HepG2 (cell line): ENCODE measurements around the gene NAA38. TPM values are rescaled to one million over a fixed set of nuclear protein-coding genes. Genes with fewer than 3 reads are reported as not detected.

Experiments used
- ARID5B ChIP-seq: IDR thresholded peaks from 2 replicates; pipeline ENCODE4 v1.4.0; 2020; ENCODE audit warnings: mild to moderate bottlenecking, missing genetic modification reagents
- CREM ChIP-seq, 2 experiments: sonication (generic) in 1 of 2; formaldehyde crosslinking in 1 of 2; IDR thresholded peaks; 2 replicates each; pipeline versions ENCODE4 v1.4.0 to v1.6.1; 2016 to 2020; ENCODE audit warnings: antibody characterized with exemption in 1 of 2, mild to moderate bottlenecking in 1 of 2, missing genetic modification reagents in 1 of 2
- DZIP1 ChIP-seq: sonication (generic); formaldehyde crosslinking; IDR thresholded peaks from 2 replicates; pipeline ENCODE4 v1.5.0; 2020; ENCODE audit warnings: mild to moderate bottlenecking, missing genetic modification reagents
- FOXO1 ChIP-seq: sonication (generic); formaldehyde crosslinking; IDR thresholded peaks from 2 replicates; pipeline ENCODE4 v1.4.0; 2020; ENCODE audit warnings: missing genetic modification reagents
- HNRNPUL1 ChIP-seq: fragments of 200-400 bp; formaldehyde crosslinking; IDR thresholded peaks from 2 replicates; pipeline ENCODE4 v1.6.1; 2017; ENCODE audit warnings: low read depth, mild to moderate bottlenecking, low read length, moderate library complexity
- JUND ChIP-seq: sonication (generic); formaldehyde crosslinking; IDR thresholded peaks from 2 replicates; pipeline ENCODE4 v1.8.0; 2022; ENCODE audit warnings: mild to moderate bottlenecking, missing genetic modification reagents
- POLR2A ChIP-seq, 2 experiments: IDR thresholded peaks; 2 replicates each; pipeline ENCODE4 v1.6.1; 2011; ENCODE audit warnings: low read depth in 2 of 2, low read length in 2 of 2, mild to moderate bottlenecking in 1 of 2, moderate library complexity in 1 of 2; ENCODE audit not compliant: insufficient read depth in 1 of 2
- SRF ChIP-seq: IDR thresholded peaks from 2 replicates; pipeline ENCODE4 v1.6.1; 2011; ENCODE audit warnings: mild to moderate bottlenecking, low read depth, low read length, moderate library complexity
- SRY ChIP-seq: sonication (generic); formaldehyde crosslinking; IDR thresholded peaks from 2 replicates; pipeline ENCODE4 v1.8.0; 2022; ENCODE audit warnings: mild to moderate bottlenecking, missing genetic modification reagents
- ZNF207 ChIP-seq: fragments of 450-650 bp; IDR thresholded peaks from 2 replicates; pipeline ENCODE4 v1.6.1; 2016; ENCODE audit warnings: antibody characterized with exemption, borderline replicate concordance
- ZNF407 ChIP-seq: sonication (generic); formaldehyde crosslinking; IDR thresholded peaks from one replicate; pipeline ENCODE4 v1.5.1; 2020; ENCODE audit warnings: mild to moderate bottlenecking, missing genetic modification reagents; ENCODE audit errors: not compliant biosample characterization
- ZNF660 ChIP-seq: sonication (generic); formaldehyde crosslinking; IDR thresholded peaks from 2 replicates; pipeline ENCODE4 v1.5.1; 2020; ENCODE audit warnings: mild to moderate bottlenecking, low read depth, missing genetic modification reagents, borderline replicate concordance
- ZNF816 ChIP-seq: sonication (generic); formaldehyde crosslinking; IDR thresholded peaks from 2 replicates; pipeline ENCODE4 v1.8.0; 2022; ENCODE audit warnings: missing genetic modification reagents, mild to moderate bottlenecking, borderline replicate concordance
- polyA plus RNA-seq, 8 experiments: library from polyadenylated mRNA; depleted of rRNA in 3 of 8; stranded (reverse) in 7 of 8; unstranded in 1 of 8; fragments of >200 nt; fragmentation: Illumina TruSeq in 4 of 8; extraction: Trizol in 4 of 8; gene quantifications; 2 replicates each; pipeline versions ENCODE4 v1.2.1 to v1.2.3, GENCODE V29; 2011 to 2016; ENCODE audit warnings: low read depth in 4 of 8, missing spikeins in 1 of 8, mixed read lengths in 1 of 8; ENCODE audit not compliant: insufficient read depth in 1 of 8
- total RNA-seq, 5 experiments: library from RNA; depleted of rRNA; stranded (reverse); fragments of >200 nt; fragmentation: Illumina TruSeq; extraction: Trizol; gene quantifications; 2 replicates each; pipeline ENCODE4 v1.2.3, GENCODE V29; 2016; ENCODE audit warnings: low read depth in 1 of 5

NAA38 gene
- total and polyA plus RNA-seq, 2 of the 13 experiments (the other 11 are each of a cell fraction or from before 2014, with no cell fraction given), result 46.9 to 91.6 TPM

GRCh38 chr17:7844292-7845154, 12.8 kb downstream of the NAA38 start (continued):
- TF ChIP-seq CREM (IDR thresholded peaks at IDR 0.05) (peak; percentile 49; the same call in 1 of the 2 replicates), CREM (CRISPR knock-in tag; IDR thresholded peaks at IDR 0.05) (no peak), ARID5B (peak; percentile 31; the same call in 1 of the 2 replicates), JUND (no peak), ZNF407 (CRISPR knock-in tag) (no peak), ZNF207 (no peak), SRY (CRISPR knock-in tag) (0 out of 2 replicates have a peak, but pooled peaks have one; percentile 25), HNRNPUL1 (no peak), DZIP1 (CRISPR knock-in tag) (0 out of 2 replicates have a peak, but pooled peaks have one; percentile 31), POLR2A (IDR thresholded peaks at IDR 0.05; ENCODE audit: insufficient read depth in 1 of 2, low read depth in 2 of 2, low read length in 2 of 2) (peak; percentile 37 to 63; a peak in 3 of 4 replicates), ZNF816 (peak; percentile 70; the same call in 1 of the 2 replicates), ZNF660 (CRISPR knock-in tag) (no peak), SRF (no peak), FOXO1 (peak; percentile 11; the same call in 1 of the 2 replicates)
